GM23338 (cell line): Measurements from ENCODE around the gene STRIP1. TPM values are rescaled to one million over a fixed set of nuclear protein-coding genes. Genes with fewer than 3 reads are reported as not detected.

ENCODE experiments used
- polyA plus RNA-seq: library from polyadenylated mRNA; unstranded; fragments of >200 nt; fragmentation: Nextera tagmentation; extraction: Ambion mirVana; gene quantifications from 2 replicates; pipeline ENCODE4 v1.2.1, GENCODE V29; 2016
- total RNA-seq: library from RNA; depleted of rRNA; stranded (reverse); fragments of >200 nt; shearing (Covaris generic); gene quantifications from 2 replicates; pipeline ENCODE4 v1.2.3, GENCODE V29; 2014; rRNA removed

STRIP1 gene
- total and polyA plus RNA-seq, 2 experiments from 2014 or later = 17.2 to 50.6 TPM

Other genes with a start within 250 kb of the STRIP1 start
- 3.5 and 6.3 TPM in 2 replicates for gene CSF1, start 123.8 kb upstream of the STRIP1 start, total RNA-seq
- 1.1 and 1.4 TPM in 2 replicates for gene CSF1, start 123.8 kb upstream of the STRIP1 start, polyA plus RNA-seq
- gene AHCYL1, start 49.9 kb upstream of the STRIP1 start, total RNA-seq = 60.4 and 63.3 TPM in 2 replicates
- gene AHCYL1, start 49.9 kb upstream of the STRIP1 start, polyA plus RNA-seq = 65.3 and 70.0 TPM in 2 replicates
- gene ALX3, start 36.0 kb downstream of the STRIP1 start, total RNA-seq = not detected in 2 replicates
- gene ALX3, start 36.0 kb downstream of the STRIP1 start, polyA plus RNA-seq = 0.17 TPM in 1 of 2 replicates, not detected in the other
- not detected in 2 replicates for gene UBL4B, start 77.8 kb downstream of the STRIP1 start, total RNA-seq
- not detected in 2 replicates for gene UBL4B, start 77.8 kb downstream of the STRIP1 start, polyA plus RNA-seq
- gene SLC6A17, start 115.9 kb downstream of the STRIP1 start, total RNA-seq = 0.17 and 0.27 TPM in 2 replicates
- 0.03 and 0.16 TPM in 2 replicates for gene SLC6A17, start 115.9 kb downstream of the STRIP1 start, polyA plus RNA-seq
- 10.5 and 10.7 TPM in 2 replicates for gene KCNC4, start 175.7 kb downstream of the STRIP1 start, total RNA-seq
- 3.4 and 3.5 TPM in 2 replicates for gene KCNC4, start 175.7 kb downstream of the STRIP1 start, polyA plus RNA-seq